Activated CD4-positive, CD25-positive, alpha-beta regulatory T cell (primary cell): ENCODE measurements around the gene TSTD2.

Experiments
- DNase-seq, 4 experiments: peaks; one replicate each; lab custom pipeline; 2025; lab: John Stamatoyannopoulos, UW

TSTD2 gene

GRCh38 chr9:97562542-97562941, 70.6 kb downstream of the TSTD2 start:
- no peak for DNase-seq

DNA sequence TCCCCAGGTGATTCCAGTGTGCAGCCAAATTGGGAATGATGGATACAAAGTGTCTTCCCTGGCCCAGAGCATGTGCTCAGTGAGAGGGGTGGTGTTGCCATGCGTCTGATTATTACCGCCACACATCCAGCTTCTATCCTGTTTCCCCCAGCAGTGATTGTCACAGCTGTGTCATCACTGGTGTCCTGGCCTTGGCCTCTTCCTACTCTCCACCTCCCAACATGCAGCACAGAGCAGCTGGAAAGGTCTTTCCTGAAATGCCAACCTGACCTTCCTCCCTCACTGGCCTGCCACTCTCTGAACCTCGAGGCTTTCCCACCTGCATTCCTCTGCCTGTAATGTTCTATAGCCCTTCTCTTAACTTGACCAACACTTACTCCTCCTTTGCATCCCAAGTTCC, 71.7 kb downstream of the TSTD2 start:
- no peak for DNase-seq

- DNase-seq = no peak
Measured at GRCh38 chr9:97560851-97561250, 72.3 kb downstream of the TSTD2 start.

DNA sequence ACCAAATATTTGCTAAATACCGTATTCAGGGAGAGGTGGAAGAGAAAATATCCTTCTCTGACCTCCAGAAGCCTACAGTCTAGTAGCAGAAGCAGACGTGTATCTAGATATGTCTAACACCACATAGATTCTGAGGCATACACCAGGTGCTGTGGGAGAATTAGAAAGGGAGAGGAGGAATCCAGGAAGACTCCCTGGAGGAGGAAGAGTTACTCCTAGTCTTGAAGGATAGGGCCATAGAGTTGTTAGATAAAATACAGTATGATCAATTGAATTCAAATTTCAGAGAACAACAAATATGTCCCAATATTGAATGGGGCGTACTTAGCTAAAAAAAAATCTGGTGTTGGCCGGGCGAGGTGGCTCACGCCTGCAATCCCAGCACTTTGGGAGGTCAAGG, 73.0 kb downstream of the TSTD2 start:
- DNase-seq = no peak

- DNase-seq = no peak
Measured at GRCh38 chr9:97559111-97559514, 74.1 kb downstream of the TSTD2 start.

DNA sequence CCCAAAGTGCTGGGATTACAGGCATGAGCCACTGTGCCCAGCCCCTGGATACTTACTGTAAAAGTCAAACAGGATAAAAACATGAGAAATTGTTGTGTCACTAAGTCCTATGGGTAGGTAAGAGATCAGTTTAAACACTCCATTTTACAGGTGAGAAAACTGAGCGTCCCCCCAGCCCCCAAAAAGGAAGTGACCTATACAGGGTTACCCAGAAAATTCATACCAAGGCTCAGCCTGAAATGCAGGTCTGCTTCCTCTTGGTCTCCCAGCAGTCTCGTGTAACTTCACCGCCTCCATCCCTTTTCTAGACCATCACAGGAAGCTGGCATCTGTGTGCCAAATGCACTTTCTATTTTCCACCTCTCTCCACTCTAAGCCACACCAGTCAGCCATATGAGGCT, 74.5 kb downstream of the TSTD2 start:
- no peak for DNase-seq

DNA sequence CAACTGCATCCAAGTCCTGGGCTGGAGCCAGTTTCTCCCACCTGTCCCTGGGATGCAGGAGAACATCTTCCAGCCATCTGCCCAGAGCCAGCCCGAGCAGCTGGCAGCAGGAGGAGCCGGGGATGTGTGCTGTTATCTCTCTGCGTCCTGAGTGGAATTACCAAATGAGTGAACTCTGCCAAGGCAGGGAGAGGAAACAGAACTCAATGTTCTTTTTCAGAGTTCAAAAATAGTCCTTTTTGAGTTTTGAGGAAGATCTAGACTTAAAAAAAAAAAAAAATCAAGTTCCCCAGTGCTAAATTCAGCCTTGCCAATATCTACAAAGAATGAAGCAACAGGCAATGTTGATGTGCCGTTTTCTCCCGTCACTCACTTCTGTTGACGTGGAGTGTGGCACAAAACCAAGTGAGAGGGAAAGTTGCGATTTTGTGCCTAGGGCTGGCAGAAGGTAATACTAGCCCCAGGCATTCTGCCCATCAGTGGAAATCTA, 75.5 kb downstream of the TSTD2 start:
- DNase-seq = no peak

- DNase-seq = no peak
Measured at GRCh38 chr9:97556721-97557605, 76.2 kb downstream of the TSTD2 start.

GRCh38 chr9:97556036-97556720, 77.0 kb downstream of the TSTD2 start:
- no peak for DNase-seq

DNA sequence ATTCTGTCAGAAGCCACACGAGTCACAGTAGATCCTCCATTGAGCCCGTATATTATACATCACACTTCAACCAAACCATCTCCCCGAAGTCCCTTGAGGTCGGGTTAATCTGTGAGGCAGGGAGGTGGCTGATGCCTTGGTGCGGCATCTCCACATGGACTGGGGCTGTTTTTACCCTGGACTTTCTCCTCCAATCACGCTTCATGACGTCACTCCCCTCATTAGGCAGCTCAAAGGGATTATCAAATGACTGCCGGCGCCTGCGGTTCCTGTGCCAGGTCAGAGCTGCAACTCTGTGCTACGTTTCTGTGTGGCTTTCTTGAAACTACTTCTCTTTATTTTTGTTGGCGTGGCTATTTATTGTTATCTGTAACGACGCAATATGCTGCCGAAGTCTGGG, 78.0 kb downstream of the TSTD2 start:
- no peak for DNase-seq

- no peak for DNase-seq
Measured at GRCh38 chr9:97554566-97555075, 78.5 kb downstream of the TSTD2 start.

DNA sequence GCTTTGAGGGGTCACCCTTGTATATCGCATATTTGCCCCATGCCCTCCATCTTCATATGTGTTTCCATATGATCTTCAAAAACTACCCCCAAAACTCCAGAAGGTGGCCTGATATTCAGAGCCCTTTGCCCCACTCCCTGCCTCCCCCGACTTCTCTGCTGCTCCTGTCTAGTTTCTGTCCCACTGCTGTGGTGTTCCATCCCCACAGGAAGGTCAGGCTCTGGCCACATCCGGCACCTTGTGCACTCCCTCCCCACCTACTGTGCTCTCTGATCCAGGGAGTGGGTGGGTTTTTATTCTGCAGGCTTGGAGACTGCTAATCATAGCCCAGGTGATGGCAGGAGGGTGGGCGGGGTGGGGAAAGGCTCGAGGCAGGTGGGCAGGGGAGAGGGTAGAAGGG, 79.3 kb downstream of the TSTD2 start:
- DNase-seq = no peak

GRCh38 chr9:97553141-97553540, 80.0 kb downstream of the TSTD2 start:
- DNase-seq = no peak

- DNase-seq = no peak
Measured at GRCh38 chr9:97551308-97551707, 81.9 kb downstream of the TSTD2 start.

- no peak for DNase-seq
Measured at GRCh38 chr9:97550386-97550785, 82.8 kb downstream of the TSTD2 start.
